PC-3 (cell line): ENCODE data around the gene TRIM40. TPM values are rescaled to one million over a fixed set of nuclear protein-coding genes. Genes with fewer than 3 reads are reported as not detected.

Experiments
- ATAC-seq: fragments of 200-7000 bp; cut with Tn5 transposase; 2 replicates; pipeline ENCODE4 v1.9.1; 2020; ENCODE audit warnings: mild to moderate bottlenecking, moderate library complexity
- BruUV-seq: library from RNA; stranded (reverse); fragments of 400-500 nt; replicated peaks from 2 replicates; lab custom pipeline; 2021; lab: Mats Ljungman, UMichigan
- CTCF ChIA-PET: fragments of 300-600 bp; sonication (Branson Sonifier 250); formaldehyde crosslinking; loops from one replicate; lab custom pipeline; 2022; ENCODE audit warnings: antibody characterized with exemption; lab: Charles Lee
- POLR2A ChIA-PET: fragments of 300-600 bp; sonication (Branson Sonifier 250); formaldehyde crosslinking; loops from one replicate; lab custom pipeline; 2022; ENCODE audit warnings: antibody characterized with exemption; ENCODE audit not compliant: unreplicated experiment; lab: Charles Lee
- DNase-seq: peaks from one replicate; pipeline ENCODE4 v3.0.0-alpha.2; 2015
- H2AFZ ChIP-seq: fragments of 300-600 bp; sonication (generic); 2 replicates; pipeline ENCODE4 v1.6.0; 2016; ENCODE audit warnings: antibody characterized with exemption, low read length
- H3F3A ChIP-seq: fragments of 300-600 bp; sonication (generic); one replicate; pipeline ENCODE4 v1.6.0; 2017; ENCODE audit warnings: antibody characterized with exemption, low read length, control low read depth, mild to moderate bottlenecking; ENCODE audit not compliant: unreplicated experiment
- H3K27ac ChIP-seq: fragments of 300-600 bp; sonication (generic); 2 replicates; pipeline ENCODE4 v1.5.1; 2016; ENCODE audit warnings: mild to moderate bottlenecking, low read length
- H3K27me3 ChIP-seq: fragments of 300-600 bp; sonication (generic); 2 replicates; pipeline ENCODE4 v1.6.1; 2016; ENCODE audit warnings: low read length, mixed read lengths
- H3K36me3 ChIP-seq: fragments of 300-600 bp; sonication (generic); 2 replicates; pipeline ENCODE4 v1.6.1; 2016; ENCODE audit warnings: low read depth, mixed run types, low read length, mixed read lengths
- H3K4me1 ChIP-seq: fragments of 300-600 bp; sonication (generic); 2 replicates; pipeline ENCODE4 v1.5.1; 2016; ENCODE audit warnings: low read length; ENCODE audit not compliant: insufficient read depth
- H3K4me2 ChIP-seq: fragments of 300-600 bp; sonication (generic); 2 replicates; pipeline ENCODE4 v1.6.0; 2016; ENCODE audit warnings: low read length
- H3K4me3 ChIP-seq: fragments of 300-600 bp; sonication (generic); 2 replicates; pipeline ENCODE4 v1.5.1; 2016; ENCODE audit warnings: mild to moderate bottlenecking, low read length, mixed read lengths
- H3K79me2 ChIP-seq: fragments of 300-600 bp; sonication (generic); 2 replicates; pipeline ENCODE4 v1.6.1; 2017; ENCODE audit warnings: low read length, mixed read lengths
- H3K9ac ChIP-seq: fragments of 300-600 bp; sonication (generic); 2 replicates; pipeline ENCODE4 v1.6.0; 2016; ENCODE audit warnings: mild to moderate bottlenecking, low read length
- H3K9me2 ChIP-seq: fragments of 300-600 bp; sonication (generic); replicated peaks from 2 replicates; pipeline ENCODE4 v1.6.1; 2016; ENCODE audit warnings: mixed run types, low read length, mixed read lengths
- H3K9me3 ChIP-seq: fragments of 300-600 bp; sonication (generic); 2 replicates; pipeline ENCODE4 v1.6.1; 2016; ENCODE audit warnings: low read length, mixed read lengths
- H4K20me1 ChIP-seq: fragments of 300-600 bp; sonication (generic); 2 replicates; pipeline ENCODE4 v1.6.1; 2016; ENCODE audit warnings: low read length, mixed read lengths
- EZH2 ChIP-seq: fragments of 300-600 bp; sonication (generic); IDR thresholded peaks from one replicate; pipeline ENCODE4 v1.6.1; 2017; ENCODE audit warnings: antibody characterized with exemption, mild to moderate bottlenecking, low read length; ENCODE audit not compliant: unreplicated experiment
- EZH2phosphoT487 ChIP-seq: fragments of 300-600 bp; sonication (generic); IDR thresholded peaks from 2 replicates; pipeline ENCODE4 v1.6.1; 2018; ENCODE audit warnings: mild to moderate bottlenecking, antibody characterized with exemption, low read length, borderline replicate concordance
- intact Hi-C: fragments of 100-400 bp; cut with micrococcal nuclease; formaldehyde crosslinking; loops from 2 replicates; pipeline ENCODE4 v1.9.0; 2023
- total RNA-seq: library from RNA; depleted of rRNA; stranded (reverse); fragments of >200 nt; gene quantifications from 2 replicates; pipeline ENCODE4 v1.2.3, GENCODE V29; 2014
- TF ChIP-seq, protein P1 (sequence below): fragments of 300-600 bp; sonication (generic); conservative IDR thresholded peaks from 2 replicates; pipeline ENCODE4 v1.5.1; 2017; ENCODE audit warnings: antibody characterized with exemption, low read depth, mild to moderate bottlenecking, low read length

The TRIM40 gene
- total RNA-seq, 1 experiment from 2014 or later, result not detected

DNA sequence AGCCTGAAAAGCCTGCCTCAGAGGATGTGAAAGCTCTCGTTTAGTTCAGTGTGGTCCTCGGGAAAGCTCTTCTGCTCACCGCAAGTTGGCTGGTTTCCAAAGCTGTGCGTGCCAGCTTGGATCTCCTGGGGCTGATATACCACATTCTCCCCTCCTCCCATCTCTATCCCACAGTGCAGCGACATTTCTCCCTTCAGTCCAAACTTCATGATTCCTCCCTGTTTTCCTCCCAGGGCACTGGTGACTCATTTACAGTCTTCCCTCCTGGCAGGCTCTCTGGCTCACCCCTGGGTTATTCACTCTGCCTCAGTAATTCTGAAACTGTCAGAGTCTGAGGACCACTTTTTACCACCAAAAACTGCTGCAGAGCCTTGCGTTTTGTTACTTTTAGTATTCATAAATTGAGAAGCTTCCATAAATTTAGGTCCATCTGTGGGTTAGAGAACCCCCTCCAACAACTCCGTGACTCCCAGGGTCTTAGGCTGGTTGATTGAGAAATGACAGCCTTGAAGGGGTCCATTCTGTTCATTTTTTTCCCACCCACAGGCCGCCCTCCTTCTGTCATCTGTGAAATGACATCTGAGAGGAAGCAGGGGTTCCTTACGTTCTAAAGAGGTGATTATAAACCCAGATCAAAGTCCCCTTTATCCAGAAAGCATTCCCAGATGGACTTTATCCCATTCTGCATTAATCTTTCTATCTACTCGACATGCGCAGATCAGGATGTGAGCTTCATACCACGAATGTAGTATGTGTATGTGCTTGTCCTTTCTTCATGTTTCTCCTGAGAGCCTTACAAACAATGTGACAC is 19.0 kb downstream of the TRIM40 start:
- Histone ChIP-seq H3K9me2 (no peaks in the 10 kb centered on the region), H3K4me1 (peaks cover 32% of the 10 kb centered on the region), H3K27me3 (no peaks in the 10 kb centered on the region), H3K36me3 (no peaks in the 10 kb centered on the region), H4K20me1 (no peaks in the 10 kb centered on the region), H3K4me3 (peak overlapping the region; percentile 8; the same call in 1 of the 2 replicates), H3K9me3 (no peaks in the 10 kb centered on the region), H3K79me2 (no peaks in the 10 kb centered on the region), H3F3A (peaks cover 5% of the 10 kb centered on the region), H2AFZ (no peak overlapping the region), H3K27ac (peak overlapping the region; percentile 69), H3K4me2 (peak overlapping the region; percentile 66), H3K9ac (peak overlapping the region; percentile 38)
- intact Hi-C loops, result no loop called here
- no TSS peak for BruUV-seq
- TF ChIP-seq EZH2phosphoT487, result no peak
- TF ChIP-seq EZH2, result no peak
- ATAC-seq, result peak; percentile 94
- ChIA-PET CTCF (no interaction called here), POLR2A (interaction anchor here (0.6 kb wide), 1 partner anchor 88 kb away, joined by 3 read pairs; no protein-coding TSS in a partner anchor)
- peak; percentile 93 for DNase-seq

DNA sequence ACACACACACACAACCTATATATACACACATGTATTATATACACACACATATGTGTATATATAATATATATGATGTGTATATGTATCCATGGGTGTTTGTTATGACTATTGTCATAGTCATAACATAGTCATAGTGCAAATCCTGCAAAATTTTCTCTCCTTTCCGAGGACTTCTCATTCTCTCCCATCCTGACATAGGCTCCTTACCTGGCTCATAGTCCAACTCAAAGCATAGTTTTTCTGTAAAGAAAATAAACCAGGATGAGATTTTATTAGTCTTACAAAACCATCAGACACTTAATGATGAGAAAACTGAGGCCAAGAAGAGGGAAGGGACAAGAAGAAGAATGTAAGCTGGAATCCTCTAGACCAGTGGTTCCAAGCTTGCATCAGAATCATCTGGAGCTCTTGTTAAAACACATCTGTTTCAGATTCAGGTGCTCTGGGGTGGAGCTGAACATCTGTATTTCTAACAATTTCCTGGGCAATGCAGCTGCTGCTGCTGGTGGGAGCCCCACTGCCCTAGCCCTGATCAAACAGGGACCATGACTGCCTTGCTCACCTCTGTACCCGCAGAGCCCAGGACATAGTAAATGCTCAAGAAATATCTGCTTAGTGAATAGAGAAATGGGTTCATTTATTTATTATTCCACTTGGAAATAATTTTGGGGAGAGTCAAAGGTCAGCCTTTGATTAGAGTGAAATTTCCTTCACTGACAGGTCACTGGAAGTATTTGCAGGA is 19.8 kb downstream of the TRIM40 start:
- no peak overlapping the region for H2AFZ ChIP-seq
- DNase-seq (peak; percentile 58), ATAC-seq (peak; percentile 23)
- peak overlapping the region; percentile 66 for H3K4me2 ChIP-seq
- H3K36me3 ChIP-seq, result no peaks in the 10 kb centered on the region
- no TSS peak for BruUV-seq
- no peak overlapping the region; the same call in 1 of the 2 replicates for H3K9ac ChIP-seq
- H3K27ac ChIP-seq, result peak overlapping the region; percentile 69
- no peaks in the 10 kb centered on the region for H3K79me2 ChIP-seq
- peaks cover 5% of the 10 kb centered on the region for H3F3A ChIP-seq
- H3K9me3 ChIP-seq, result no peaks in the 10 kb centered on the region
- CTCF ChIA-PET, result no interaction called here
- TF ChIP-seq, protein P1, sequence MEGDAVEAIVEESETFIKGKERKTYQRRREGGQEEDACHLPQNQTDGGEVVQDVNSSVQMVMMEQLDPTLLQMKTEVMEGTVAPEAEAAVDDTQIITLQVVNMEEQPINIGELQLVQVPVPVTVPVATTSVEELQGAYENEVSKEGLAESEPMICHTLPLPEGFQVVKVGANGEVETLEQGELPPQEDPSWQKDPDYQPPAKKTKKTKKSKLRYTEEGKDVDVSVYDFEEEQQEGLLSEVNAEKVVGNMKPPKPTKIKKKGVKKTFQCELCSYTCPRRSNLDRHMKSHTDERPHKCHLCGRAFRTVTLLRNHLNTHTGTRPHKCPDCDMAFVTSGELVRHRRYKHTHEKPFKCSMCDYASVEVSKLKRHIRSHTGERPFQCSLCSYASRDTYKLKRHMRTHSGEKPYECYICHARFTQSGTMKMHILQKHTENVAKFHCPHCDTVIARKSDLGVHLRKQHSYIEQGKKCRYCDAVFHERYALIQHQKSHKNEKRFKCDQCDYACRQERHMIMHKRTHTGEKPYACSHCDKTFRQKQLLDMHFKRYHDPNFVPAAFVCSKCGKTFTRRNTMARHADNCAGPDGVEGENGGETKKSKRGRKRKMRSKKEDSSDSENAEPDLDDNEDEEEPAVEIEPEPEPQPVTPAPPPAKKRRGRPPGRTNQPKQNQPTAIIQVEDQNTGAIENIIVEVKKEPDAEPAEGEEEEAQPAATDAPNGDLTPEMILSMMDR, result no peak
- TF ChIP-seq EZH2phosphoT487 (no peak), EZH2 (no peak)
- no peaks in the 10 kb centered on the region for H4K20me1 ChIP-seq
- H3K4me1 ChIP-seq, result peaks cover 32% of the 10 kb centered on the region
- no peaks in the 10 kb centered on the region for H3K9me2 ChIP-seq
- H3K27me3 ChIP-seq, result no peaks in the 10 kb centered on the region
- intact Hi-C loops, result no loop called here
- POLR2A ChIA-PET, result no interaction called here
- no peak overlapping the region for H3K4me3 ChIP-seq

DNA sequence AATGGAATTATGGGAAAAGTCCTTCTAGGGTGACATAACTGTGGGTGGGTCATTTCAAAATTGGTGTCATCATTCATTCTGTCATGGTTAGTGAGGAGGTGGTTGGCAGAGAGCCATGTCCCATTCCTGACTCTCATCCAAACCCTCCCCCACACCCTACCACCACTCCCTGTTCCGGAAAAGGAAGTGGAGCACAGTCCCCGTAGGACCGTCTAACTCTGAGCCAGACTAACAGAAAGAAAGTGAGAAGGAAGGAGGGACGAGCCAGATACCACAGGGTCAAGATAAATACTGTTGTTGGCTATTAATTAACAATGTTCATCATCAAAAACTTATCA is 20.3 kb downstream of the TRIM40 start:
- Histone ChIP-seq H3K9me3 (no peaks in the 10 kb centered on the region), H3K4me1 (peaks cover 32% of the 10 kb centered on the region), H4K20me1 (no peaks in the 10 kb centered on the region), H3K27ac (peak overlapping the region; percentile 69; the same call in 1 of the 2 replicates), H3K4me3 (peak overlapping the region; percentile 19; the same call in 1 of the 2 replicates), H3K9me2 (no peaks in the 10 kb centered on the region), H3F3A (peaks cover 5% of the 10 kb centered on the region), H3K36me3 (no peaks in the 10 kb centered on the region), H2AFZ (peak overlapping the region; percentile 62), H3K27me3 (no peaks in the 10 kb centered on the region), H3K4me2 (peak overlapping the region; percentile 62), H3K9ac (no peak overlapping the region), H3K79me2 (no peaks in the 10 kb centered on the region)
- ChIA-PET CTCF (no interaction called here), POLR2A (no interaction called here)
- TF ChIP-seq EZH2 (no peak), EZH2phosphoT487 (no peak)
- TF ChIP-seq, protein P1, result no peak
- no TSS peak for BruUV-seq
- ATAC-seq (peak; percentile 38), DNase-seq (peak; percentile 89)
- intact Hi-C loops, result no loop called here
